Fibroblast of skin of back (primary cell): ENCODE results near the gene SNAP29.
"Not testable (repeated sequence)": the region's sequence is repeated elsewhere in the genome, so short reads cannot be mapped to it uniquely, and the experiment has no call there.

Experiments used
- DNase-seq: peaks from one replicate; pipeline ENCODE4 v3.0.0-alpha.2; 2013

Gene SNAP29

GRCh38 chr22:20867179-20868024 lies 8.6 kb downstream of the SNAP29 start:
- no peak for DNase-seq

- no peak for DNase-seq
Measured at GRCh38 chr22:20868025-20868962, 9.5 kb downstream of the SNAP29 start.

- no peak for DNase-seq
Measured at GRCh38 chr22:20869234-20869633, 10.4 kb downstream of the SNAP29 start.

GRCh38 chr22:20873214-20873613 lies 14.4 kb downstream of the SNAP29 start:
- no peak for DNase-seq

GRCh38 chr22:20875296-20875695 lies 16.5 kb downstream of the SNAP29 start:
- no peak for DNase-seq

GRCh38 chr22:20877715-20878114 lies 18.9 kb downstream of the SNAP29 start:
- DNase-seq = no peak

- no peak for DNase-seq
Measured at GRCh38 chr22:20881231-20881630, 22.4 kb downstream of the SNAP29 start.

GRCh38 chr22:20881869-20882815 lies 23.3 kb downstream of the SNAP29 start:
- no peak for DNase-seq

- DNase-seq = no peak
Measured at GRCh38 chr22:20882855-20883254, 24.0 kb downstream of the SNAP29 start.

- no peak for DNase-seq
Measured at GRCh38 chr22:20884454-20884853, 25.6 kb downstream of the SNAP29 start.

GRCh38 chr22:20885017-20885556 lies 26.3 kb downstream of the SNAP29 start:
- DNase-seq = no peak

- peak; percentile 58 for DNase-seq
Measured at GRCh38 chr22:20885557-20886323, 26.9 kb downstream of the SNAP29 start.

GRCh38 chr22:20887375-20887774 lies 28.6 kb downstream of the SNAP29 start:
- DNase-seq = no peak

- no peak for DNase-seq
Measured at GRCh38 chr22:20889025-20889704, 30.4 kb downstream of the SNAP29 start.

GRCh38 chr22:20889904-20890540 lies 31.2 kb downstream of the SNAP29 start:
- no peak for DNase-seq

GRCh38 chr22:20890975-20891374 lies 32.2 kb downstream of the SNAP29 start:
- no peak for DNase-seq

- not testable (repeated sequence) for DNase-seq
Measured at GRCh38 chr22:20897737-20898136, 38.9 kb downstream of the SNAP29 start.

- DNase-seq = no peak
Measured at GRCh38 chr22:20899827-20900423, 41.1 kb downstream of the SNAP29 start.
